Activated CD4-positive, alpha-beta T cell treated with anti-CD3 and anti-CD28 coated beads, Interleukin-2, Interleukin-6, amounts not matched to agents 100 ng/mL and 50 ng/mL, durations not matched to agents 16 hours and 8 hours (primary cell): ENCODE results near the gene AVL9.
"Not testable (repeated sequence)": the region's sequence is repeated elsewhere in the genome, so short reads cannot be mapped to it uniquely, and the experiment has no call there.

Experiments used
- DNase-seq: peaks from one replicate; pipeline ENCODE4 v3.0.0-alpha.2; 2020

AVL9 gene

DNA sequence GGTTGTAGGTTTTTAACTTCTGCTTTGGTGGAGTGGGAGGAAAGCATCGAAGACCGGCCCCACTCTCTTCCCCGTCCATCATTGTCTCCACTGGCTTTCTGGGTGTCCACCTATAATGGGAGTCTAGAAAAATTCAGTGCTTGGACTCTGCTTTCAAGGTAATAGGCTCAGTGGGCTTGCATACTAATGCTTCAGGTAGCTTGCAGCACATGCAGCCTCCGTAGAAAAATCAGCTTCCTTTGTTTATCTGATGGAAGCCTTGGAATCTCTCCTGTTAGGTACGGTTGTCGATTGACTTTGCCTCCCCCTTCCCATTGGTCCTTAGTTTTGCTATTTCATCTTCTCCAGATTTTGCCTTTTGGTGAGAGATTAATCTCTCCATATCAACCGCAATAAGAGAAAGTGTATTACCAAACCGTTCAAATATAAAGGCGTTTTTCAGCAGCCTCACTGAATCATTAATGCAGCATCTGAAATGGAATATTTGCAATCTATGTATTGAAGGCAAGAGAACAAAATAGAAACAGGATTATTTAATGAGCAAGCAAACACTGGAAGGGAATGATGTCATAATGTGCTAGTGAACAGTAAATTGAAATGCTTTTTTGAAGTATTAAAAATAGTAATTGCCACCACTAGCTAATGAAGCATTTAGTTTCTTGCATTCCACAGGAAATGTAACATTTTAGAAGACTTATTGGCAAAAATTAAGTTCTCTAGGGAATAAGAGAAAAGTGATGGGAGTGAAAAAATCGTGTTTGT, 944 bp downstream of the AVL9 start:
- DNase-seq = no peak

GRCh38 chr7:32499755-32500154, 4.5 kb downstream of the AVL9 start:
- not testable (repeated sequence) for DNase-seq

DNA sequence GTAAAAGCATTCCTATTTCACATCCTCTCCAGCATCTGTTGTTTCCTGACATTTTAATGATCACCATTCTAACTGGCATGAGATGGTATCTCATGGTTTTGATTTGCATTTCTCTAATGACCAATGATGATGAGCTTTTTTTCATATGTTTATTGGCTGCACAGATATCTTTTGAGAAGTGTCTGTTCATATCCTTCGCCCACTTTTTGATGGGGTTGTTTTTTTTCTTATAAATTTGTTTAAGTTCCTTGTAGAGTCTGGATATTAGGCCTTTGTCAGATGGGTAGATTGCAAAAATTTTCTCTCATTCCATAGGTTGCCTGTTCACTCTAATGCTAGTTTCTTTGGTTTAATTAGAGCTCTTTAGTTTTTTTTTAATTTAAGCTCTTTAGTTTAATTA, 4.9 kb downstream of the AVL9 start:
- DNase-seq = not testable (repeated sequence)

GRCh38 chr7:32500922-32501341, 5.6 kb downstream of the AVL9 start:
- DNase-seq = peak; percentile 48

DNA sequence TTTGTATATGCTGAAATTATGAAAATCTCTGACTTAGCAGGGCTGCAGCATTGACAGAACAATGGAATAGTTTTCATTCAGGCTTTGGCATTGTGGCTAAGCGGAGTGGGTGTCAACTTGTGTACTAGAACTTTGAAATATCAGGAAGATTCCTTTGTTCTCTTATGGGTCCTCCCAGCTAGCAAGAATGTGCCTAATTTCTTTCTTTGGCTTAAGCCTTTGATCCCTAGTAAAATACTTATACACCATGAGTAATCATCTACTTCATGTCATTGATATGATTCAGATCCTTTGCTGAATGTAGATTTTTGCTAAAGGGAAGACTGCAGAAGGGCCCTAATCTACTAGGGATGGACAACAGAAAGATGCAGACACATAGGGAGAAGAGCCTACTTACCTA, 6.2 kb downstream of the AVL9 start:
- DNase-seq = no peak

GRCh38 chr7:32502728-32503127, 7.4 kb downstream of the AVL9 start:
- DNase-seq = peak; percentile 66

- peak; percentile 71 for DNase-seq
These were observed 11.2 kb downstream of the AVL9 start for GRCh38 chr7:32506266-32507054.

GRCh38 chr7:32507414-32507813, 12.1 kb downstream of the AVL9 start:
- no peak for DNase-seq

GRCh38 chr7:32511791-32512190, 16.5 kb downstream of the AVL9 start:
- DNase-seq = no peak

DNA sequence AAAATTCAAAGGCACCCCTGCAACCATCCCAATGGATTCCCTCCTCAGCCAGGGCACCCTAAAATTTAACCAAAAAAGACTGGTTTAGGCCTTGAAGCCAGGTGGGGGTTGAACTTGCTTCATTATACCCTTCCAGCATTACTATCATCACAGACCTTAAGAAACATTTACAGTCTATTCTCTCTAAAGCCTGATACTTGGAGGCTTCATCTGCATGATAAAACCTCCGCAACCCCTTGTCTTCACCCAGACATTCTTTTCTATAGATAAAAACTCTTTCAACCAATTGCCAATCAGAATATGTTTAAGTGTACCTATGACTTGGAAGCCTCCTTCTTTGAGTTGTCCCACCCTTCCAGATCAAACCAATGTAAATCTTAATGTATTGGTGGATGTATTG, 17.9 kb downstream of the AVL9 start:
- no peak for DNase-seq

- DNase-seq = peak; percentile 31
These were observed 20.7 kb downstream of the AVL9 start for GRCh38 chr7:32515890-32516550.

DNA sequence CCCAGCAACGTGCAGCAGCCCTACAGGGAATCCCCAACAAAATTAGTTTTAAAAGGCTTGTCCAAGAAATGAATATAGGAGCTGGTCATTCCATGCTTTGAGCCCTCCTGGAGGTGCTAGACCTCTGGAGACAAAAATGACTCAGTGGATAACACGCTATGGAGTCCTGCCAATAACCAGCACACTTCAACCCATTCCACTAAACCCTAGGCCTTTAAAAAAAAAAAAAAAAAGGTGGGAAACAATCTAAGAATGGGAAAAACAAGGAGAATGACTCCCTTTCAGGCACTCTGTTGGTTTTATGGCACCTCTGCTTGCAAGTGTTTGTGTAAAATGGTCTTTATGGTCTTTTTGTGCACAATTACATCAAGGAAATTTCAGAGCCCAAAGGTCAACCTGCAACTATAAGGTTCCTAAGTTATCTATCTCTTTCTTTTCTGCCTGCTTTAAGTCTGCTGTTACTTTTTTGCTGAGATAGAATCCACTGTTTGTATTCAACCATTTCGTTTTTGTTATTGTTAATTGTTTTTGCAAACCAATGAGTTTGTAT, 21.3 kb downstream of the AVL9 start:
- no peak for DNase-seq

DNA sequence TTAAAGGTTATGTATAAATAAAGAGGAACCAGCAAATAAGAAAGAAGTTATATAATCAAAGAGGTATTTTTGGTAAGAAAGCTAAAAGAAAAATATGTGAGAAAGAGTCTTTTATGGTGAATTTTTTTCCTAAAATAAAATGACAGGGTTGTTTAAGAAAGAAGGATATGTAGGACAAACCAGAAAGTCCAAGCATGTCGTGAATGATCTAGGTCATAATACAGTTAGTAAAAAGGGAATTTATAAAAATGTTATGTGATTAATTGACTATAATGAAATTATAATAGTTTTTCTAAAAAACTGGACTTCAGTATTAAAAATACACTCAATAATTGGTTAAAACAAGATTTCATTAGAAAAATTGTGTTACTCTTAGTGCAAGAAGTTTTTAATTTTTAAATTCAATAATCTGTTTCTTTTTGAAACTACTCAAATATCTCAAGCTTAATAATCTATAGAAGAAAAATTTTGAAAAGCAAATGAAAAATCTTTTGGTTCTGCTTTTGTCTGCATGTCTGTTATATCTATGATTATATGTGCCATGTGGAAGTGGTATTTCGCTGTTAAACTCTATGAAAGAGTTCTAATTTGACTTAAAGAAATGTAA, 23.3 kb downstream of the AVL9 start:
- DNase-seq = no peak

DNA sequence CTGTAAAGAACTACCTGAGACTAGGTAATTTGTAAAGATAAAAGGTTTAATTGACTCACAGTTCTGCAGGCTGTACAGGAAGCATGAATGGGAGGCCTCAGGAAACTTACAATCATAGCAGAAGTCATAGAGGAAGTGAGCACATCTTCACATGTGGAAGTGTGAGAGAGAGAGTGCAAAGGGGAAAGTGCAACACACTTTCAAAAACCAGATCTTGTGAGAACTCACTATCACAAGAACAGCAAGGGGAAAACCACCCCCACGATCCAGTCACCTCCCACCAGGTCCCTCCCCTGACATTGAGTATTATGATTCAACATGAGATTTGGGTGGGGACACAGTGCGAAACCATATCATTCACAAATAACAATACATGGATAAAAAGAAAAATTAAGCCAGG, 24.5 kb downstream of the AVL9 start:
- peak; percentile 27 for DNase-seq

- DNase-seq = no peak
These were observed 27.6 kb downstream of the AVL9 start for GRCh38 chr7:32522746-32523530.

GRCh38 chr7:32524631-32525030, 29.3 kb downstream of the AVL9 start:
- no peak for DNase-seq

DNA sequence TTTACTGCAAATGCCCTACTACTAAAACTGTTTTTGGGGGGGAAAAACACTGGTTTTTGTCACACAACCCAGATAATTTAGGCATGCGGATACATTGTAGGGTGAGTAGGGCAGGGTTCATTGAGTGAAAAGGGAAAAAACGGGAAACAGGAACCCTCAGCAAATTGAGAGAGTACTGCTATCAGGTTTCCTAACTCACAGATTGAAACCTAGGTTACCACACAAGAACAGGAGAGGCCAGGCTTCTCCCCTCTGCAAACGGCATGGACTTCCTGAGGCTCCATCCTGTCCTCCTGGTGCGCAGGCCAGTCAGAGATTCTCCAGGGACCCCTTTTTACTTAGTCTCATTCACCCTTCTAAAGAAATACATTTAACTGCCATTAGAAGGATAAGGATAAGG, 30.6 kb downstream of the AVL9 start:
- DNase-seq = no peak

- no peak for DNase-seq
These were observed 36.1 kb downstream of the AVL9 start for GRCh38 chr7:32531402-32531801.

DNA sequence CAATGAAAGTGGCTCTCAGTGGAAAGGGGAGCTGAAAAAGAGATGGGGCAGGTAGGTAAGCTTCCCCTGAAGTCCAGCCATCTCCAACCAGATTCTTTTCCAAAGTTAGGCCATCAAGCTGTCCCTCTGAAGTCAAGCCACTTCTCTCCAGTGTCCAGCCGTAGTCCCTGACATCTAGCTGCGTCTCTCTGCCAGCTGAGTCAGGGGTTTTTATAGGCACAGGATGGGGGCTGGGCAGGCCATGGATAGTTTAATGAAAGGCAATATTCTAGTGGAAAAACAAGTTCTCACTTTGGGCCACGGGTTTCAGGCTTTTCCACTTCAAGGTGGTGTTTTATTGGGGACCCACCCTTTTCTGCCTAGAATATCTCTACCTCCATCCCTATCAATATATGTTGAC, 36.8 kb downstream of the AVL9 start:
- DNase-seq = no peak

DNA sequence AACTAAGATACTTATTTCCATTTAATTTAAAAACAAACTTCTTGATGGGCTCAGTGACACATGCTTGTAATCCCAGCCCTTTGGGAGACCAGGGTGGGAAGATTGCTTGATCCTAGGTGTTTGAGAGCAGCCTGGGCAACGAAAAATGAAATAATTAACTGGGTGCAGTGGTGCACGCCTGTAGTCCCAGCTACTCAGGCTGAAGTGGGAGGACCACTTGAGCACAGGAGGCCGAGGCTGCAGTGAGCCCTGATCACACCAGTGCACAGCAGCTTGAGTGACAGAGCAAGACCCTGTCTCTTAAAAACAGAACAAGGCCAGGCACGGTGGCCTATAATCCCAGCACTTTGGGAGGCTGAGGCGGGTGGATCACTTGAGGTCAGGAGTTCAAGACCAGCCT, 37.4 kb downstream of the AVL9 start:
- DNase-seq = no peak

- no peak for DNase-seq
These were observed 38.2 kb downstream of the AVL9 start for GRCh38 chr7:32533276-32534029.
